Neural progenitor cell (in vitro differentiated cells): Measurements from ENCODE around the gene TSPAN4. TPM values are rescaled to one million over a fixed set of nuclear protein-coding genes. Genes with fewer than 3 reads are reported as not detected.
A peak's percentile ranks its signal among the peaks of the same experiment; 100 is the strongest.

ENCODE experiments used
- DNase-seq: peaks from one replicate; pipeline ENCODE4 v3.0.0-alpha.2; 2016; ENCODE audit warnings: low spot score
- H2AFZ ChIP-seq: fragments of 200-600 bp; sonication (generic); replicated peaks from 2 replicates; pipeline ENCODE4 v1.6.1; 2016; ENCODE audit warnings: antibody characterized with exemption
- H3F3A ChIP-seq: fragments of 200-600 bp; sonication (generic); 2 replicates; pipeline ENCODE4 v1.6.1; 2016; ENCODE audit warnings: antibody characterized with exemption, low read depth
- H3K27ac ChIP-seq: fragments of 200-600 bp; sonication (generic); 2 replicates; pipeline ENCODE4 v1.5.1; 2016; ENCODE audit warnings: mild to moderate bottlenecking
- H3K27me3 ChIP-seq: fragments of 200-600 bp; sonication (generic); 2 replicates; pipeline ENCODE4 v1.6.1; 2016; ENCODE audit warnings: mild to moderate bottlenecking, moderate library complexity
- H3K36me3 ChIP-seq: fragments of 200-600 bp; sonication (generic); 2 replicates; pipeline ENCODE4 v1.5.1; 2016
- H3K4me1 ChIP-seq: fragments of 200-600 bp; sonication (generic); 2 replicates; pipeline ENCODE4 v1.6.1; 2016; ENCODE audit warnings: mixed run types
- H3K4me2 ChIP-seq: fragments of 200-600 bp; sonication (generic); 2 replicates; pipeline ENCODE4 v1.6.1; 2016
- H3K4me3 ChIP-seq: fragments of 200-600 bp; sonication (generic); 2 replicates; pipeline ENCODE4 v1.5.1; 2016
- H3K79me2 ChIP-seq: fragments of 200-600 bp; sonication (generic); 2 replicates; pipeline ENCODE4 v1.6.1; 2016; ENCODE audit warnings: low read depth
- H3K9ac ChIP-seq: fragments of 200-600 bp; sonication (generic); 2 replicates; pipeline ENCODE4 v1.6.1; 2016
- H3K9me3 ChIP-seq: fragments of 200-600 bp; sonication (generic); 2 replicates; pipeline ENCODE4 v1.5.1; 2016; ENCODE audit warnings: low read depth
- H4K20me1 ChIP-seq: fragments of 200-600 bp; sonication (generic); 2 replicates; pipeline ENCODE4 v1.6.1; 2016; ENCODE audit warnings: low read depth
- H3K27ac Mint-ChIP-seq: 3 replicates; pipeline ENCODE4 v1.8.0; 2021; ENCODE audit warnings: mixed read lengths
- H3K27me3 Mint-ChIP-seq: 2 replicates; pipeline ENCODE4 v1.8.0; 2022; ENCODE audit warnings: low read depth, mild to moderate bottlenecking, inconsistent platforms, moderate library complexity, mixed read lengths; ENCODE audit not compliant: insufficient read depth
- H3K36me3 Mint-ChIP-seq: 3 replicates; pipeline ENCODE4 v1.8.0; 2021; ENCODE audit warnings: mixed read lengths
- H3K4me1 Mint-ChIP-seq: 3 replicates; pipeline ENCODE4 v1.8.0; 2021; ENCODE audit warnings: mixed read lengths
- H3K4me3 Mint-ChIP-seq: 3 replicates; pipeline ENCODE4 v1.8.0; 2021; ENCODE audit warnings: mild to moderate bottlenecking, moderate library complexity, mixed read lengths
- H3K9me3 Mint-ChIP-seq: 3 replicates; pipeline ENCODE4 v1.8.0; 2020; ENCODE audit warnings: mixed read lengths
- EZH2 ChIP-seq: fragments of 200-600 bp; sonication (generic); IDR thresholded peaks from 2 replicates; pipeline ENCODE4 v1.6.1; 2017; ENCODE audit warnings: antibody characterized with exemption, mild to moderate bottlenecking, moderate library complexity
- EZH2phosphoT487 ChIP-seq: fragments of 200-600 bp; sonication (generic); IDR thresholded peaks from 2 replicates; pipeline ENCODE4 v1.6.1; 2017; ENCODE audit warnings: antibody characterized with exemption
- total RNA-seq: library from RNA; depleted of rRNA; stranded (reverse); fragments of >200 nt; gene quantifications from 2 replicates; pipeline ENCODE4 v1.2.3, GENCODE V29; 2015; ENCODE audit warnings: low replicate concordance
- TF ChIP-seq, protein P1 (sequence below): fragments of 200-600 bp; sonication (generic); IDR thresholded peaks from 2 replicates; pipeline ENCODE4 v1.5.1; 2017; ENCODE audit warnings: antibody characterized with exemption, mild to moderate bottlenecking

Gene TSPAN4
- total RNA-seq, 1 donor from 2014 or later = 19.6 TPM

DNA sequence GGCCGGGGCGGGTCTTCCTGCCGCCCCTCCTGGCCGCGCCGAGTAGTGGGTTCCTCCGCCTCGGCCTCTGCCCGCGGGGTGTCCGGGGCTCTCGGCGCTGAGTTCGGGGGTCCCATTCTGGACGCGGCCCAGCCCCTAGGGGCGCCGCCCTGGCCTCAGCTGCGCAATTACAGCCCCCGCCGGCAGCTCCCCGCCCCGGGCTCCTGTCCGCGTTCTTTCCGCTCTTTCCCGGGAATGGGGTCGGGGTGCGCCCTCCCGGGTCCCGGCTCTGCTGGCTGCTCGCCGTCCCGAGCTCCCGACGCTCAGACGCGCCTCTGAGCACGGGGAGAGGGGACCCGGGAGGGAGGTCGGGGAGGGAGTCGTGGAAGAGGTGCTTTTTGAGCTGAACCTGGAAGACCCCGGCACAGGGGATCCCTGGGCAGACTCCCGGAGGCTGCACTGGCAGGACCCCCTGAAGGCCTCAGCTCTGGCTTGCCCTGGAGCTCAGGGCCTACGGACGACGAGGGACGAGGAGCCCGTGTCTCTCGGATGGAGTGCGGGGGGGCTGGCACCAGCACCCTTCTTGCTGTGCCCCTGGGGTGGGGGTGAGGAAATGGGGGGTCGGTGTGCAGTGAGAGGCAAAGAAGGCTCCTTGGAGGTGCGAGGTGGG is 558 bp downstream of the TSPAN4 start:
- H3K36me3 Mint-ChIP-seq = peaks cover 3% of the 10 kb centered on the region
- DNase-seq = no peak
- peaks cover 11% of the 10 kb centered on the region for H3K27me3 Mint-ChIP-seq
- peaks cover 30% of the 10 kb centered on the region for H3K4me1 ChIP-seq
- H3K79me2 ChIP-seq = peaks cover 23% of the 10 kb centered on the region
- H4K20me1 ChIP-seq = peaks cover 36% of the 10 kb centered on the region
- peak overlapping the region; percentile 85 for H3K4me3 Mint-ChIP-seq
- TF ChIP-seq EZH2 = no peak
- TF ChIP-seq, protein P1, sequence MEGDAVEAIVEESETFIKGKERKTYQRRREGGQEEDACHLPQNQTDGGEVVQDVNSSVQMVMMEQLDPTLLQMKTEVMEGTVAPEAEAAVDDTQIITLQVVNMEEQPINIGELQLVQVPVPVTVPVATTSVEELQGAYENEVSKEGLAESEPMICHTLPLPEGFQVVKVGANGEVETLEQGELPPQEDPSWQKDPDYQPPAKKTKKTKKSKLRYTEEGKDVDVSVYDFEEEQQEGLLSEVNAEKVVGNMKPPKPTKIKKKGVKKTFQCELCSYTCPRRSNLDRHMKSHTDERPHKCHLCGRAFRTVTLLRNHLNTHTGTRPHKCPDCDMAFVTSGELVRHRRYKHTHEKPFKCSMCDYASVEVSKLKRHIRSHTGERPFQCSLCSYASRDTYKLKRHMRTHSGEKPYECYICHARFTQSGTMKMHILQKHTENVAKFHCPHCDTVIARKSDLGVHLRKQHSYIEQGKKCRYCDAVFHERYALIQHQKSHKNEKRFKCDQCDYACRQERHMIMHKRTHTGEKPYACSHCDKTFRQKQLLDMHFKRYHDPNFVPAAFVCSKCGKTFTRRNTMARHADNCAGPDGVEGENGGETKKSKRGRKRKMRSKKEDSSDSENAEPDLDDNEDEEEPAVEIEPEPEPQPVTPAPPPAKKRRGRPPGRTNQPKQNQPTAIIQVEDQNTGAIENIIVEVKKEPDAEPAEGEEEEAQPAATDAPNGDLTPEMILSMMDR = peak; percentile 28
- no peaks in the 10 kb centered on the region for H3K36me3 ChIP-seq
- H3K4me3 ChIP-seq = peak overlapping the region; percentile 96
- peak overlapping the region; percentile 21 for H3K9ac ChIP-seq
- peak overlapping the region; percentile 17 for H3K27ac Mint-ChIP-seq
- no peaks in the 10 kb centered on the region for H3K9me3 Mint-ChIP-seq
- H3K27me3 ChIP-seq = peaks cover 11% of the 10 kb centered on the region
- peaks cover 40% of the 10 kb centered on the region for H3F3A ChIP-seq
- H3K9me3 ChIP-seq = no peaks in the 10 kb centered on the region
- peak overlapping the region; percentile 97 for H3K4me2 ChIP-seq
- peaks cover 33% of the 10 kb centered on the region for H3K4me1 Mint-ChIP-seq
- peak overlapping the region; percentile 94 for H2AFZ ChIP-seq
- H3K27ac ChIP-seq = no peak overlapping the region

DNA sequence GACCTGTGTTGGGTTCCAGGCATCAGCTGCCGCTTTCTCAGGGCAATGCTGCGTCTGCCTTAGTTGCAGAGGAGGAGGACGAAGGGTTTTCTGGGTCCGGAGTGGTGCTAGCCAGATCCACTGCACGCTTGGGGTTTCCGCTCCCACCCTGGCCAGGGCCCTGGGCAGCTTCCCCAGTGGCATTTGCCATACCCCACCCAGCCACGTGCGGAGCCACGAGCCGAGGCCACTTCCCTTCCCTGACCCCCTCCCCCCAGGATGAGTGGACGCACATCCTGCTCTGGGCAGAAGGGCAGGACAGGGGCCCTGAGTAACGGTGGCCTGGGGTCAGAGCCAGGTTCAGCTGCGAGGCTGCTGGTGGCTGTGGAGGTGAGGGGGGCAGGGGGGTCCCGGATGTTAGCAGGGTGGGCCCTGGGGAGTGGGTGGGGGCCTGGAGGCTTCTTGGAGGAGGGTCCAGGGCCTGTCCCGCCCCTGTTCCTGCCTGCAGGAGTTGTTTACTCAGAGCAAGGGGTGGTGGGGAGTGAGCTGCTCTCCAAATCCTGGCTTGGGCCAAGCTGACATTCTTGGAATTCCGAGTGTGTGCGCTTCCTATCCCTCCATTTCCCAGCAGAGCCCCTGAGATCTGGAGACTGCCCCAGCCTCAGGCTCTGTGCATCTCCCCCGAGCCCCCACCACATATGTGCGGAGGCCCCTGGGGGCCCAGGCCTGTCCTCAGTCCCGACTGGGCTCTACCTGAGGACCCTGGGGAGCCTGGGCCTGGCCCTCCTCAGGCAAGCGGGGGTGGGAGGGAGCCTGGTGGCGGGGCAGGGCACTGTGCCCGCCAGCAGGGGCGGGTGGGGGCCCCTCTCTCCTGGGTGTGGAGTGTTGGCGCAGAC is 1.4 kb downstream of the TSPAN4 start:
- peaks cover 13% of the 10 kb centered on the region for H3K27me3 Mint-ChIP-seq
- peaks cover 36% of the 10 kb centered on the region for H3K4me1 ChIP-seq
- peaks cover 37% of the 10 kb centered on the region for H3K4me1 Mint-ChIP-seq
- TF ChIP-seq EZH2phosphoT487 = no peak
- TF ChIP-seq, protein P1 = peak; percentile 24
- peak overlapping the region; percentile 97 for H3K4me2 ChIP-seq
- H3K9me3 Mint-ChIP-seq = no peaks in the 10 kb centered on the region
- peaks cover 40% of the 10 kb centered on the region for H3F3A ChIP-seq
- no peak overlapping the region for H3K9ac ChIP-seq
- H3K4me3 Mint-ChIP-seq = peak overlapping the region; percentile 85
- no peak overlapping the region for H2AFZ ChIP-seq
- peaks cover 19% of the 10 kb centered on the region for H3K27me3 ChIP-seq
- no peaks in the 10 kb centered on the region for H3K36me3 Mint-ChIP-seq
- no peaks in the 10 kb centered on the region for H3K9me3 ChIP-seq
- no peaks in the 10 kb centered on the region for H3K36me3 ChIP-seq
- H3K4me3 ChIP-seq = peak overlapping the region; percentile 96
- peak overlapping the region; percentile 75 for H3K27ac ChIP-seq
- peaks cover 23% of the 10 kb centered on the region for H3K79me2 ChIP-seq
- H3K27ac Mint-ChIP-seq = peak overlapping the region; percentile 17
- peaks cover 36% of the 10 kb centered on the region for H4K20me1 ChIP-seq
- peak; percentile 91 for DNase-seq

DNA sequence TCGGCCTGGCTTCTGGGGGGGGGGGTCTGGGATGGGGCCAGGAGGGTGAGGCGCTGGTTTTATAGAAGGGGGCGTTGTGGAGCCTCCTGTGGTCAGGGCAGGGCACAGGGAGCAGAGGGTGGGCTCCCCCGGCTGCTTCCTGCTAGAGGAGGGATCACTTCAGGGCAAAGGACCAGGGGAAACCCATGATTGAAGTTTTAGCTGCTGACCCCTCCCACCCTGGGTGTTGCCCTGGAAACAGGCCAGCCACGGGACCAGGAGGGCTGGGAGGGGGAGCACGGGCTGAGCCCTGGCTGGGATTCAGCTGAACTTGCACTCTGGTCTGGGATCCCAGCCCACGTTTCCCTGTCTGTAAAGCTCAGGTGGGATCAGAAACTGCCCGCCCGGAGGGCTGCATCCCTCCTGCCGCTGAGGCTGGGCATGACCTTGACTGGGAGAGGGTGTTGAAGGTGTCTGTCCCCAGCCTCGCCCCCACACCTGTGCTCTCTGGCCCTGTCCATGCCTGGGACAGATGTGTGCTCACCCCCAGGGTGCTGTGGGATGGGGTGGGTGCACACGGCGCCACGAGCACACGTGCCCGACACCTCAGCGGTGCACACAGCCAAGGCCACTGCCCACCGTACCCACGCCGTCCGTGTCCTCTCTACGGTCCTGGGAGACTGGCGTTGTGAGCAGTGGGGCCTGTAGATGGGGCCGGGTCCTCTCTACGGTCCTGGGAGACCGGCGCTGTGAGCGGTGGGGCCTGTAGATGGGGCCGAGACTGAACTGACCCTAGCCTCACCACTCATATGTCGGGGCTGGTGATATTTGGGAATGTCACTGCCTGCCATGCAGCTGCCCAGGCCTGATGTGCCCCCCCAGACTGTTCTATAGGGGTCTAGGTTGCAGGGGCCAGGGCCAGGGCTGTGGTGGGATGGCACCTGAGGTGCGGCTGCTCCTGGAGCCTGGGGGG is 2.3 kb downstream of the TSPAN4 start:
- H3K79me2 ChIP-seq = peaks cover 23% of the 10 kb centered on the region

More for the DNA sequence above, 2.3 kb downstream of the TSPAN4 start:
- H3K9ac ChIP-seq = no peak overlapping the region
- no peaks in the 10 kb centered on the region for H3K36me3 Mint-ChIP-seq
- H3K9me3 Mint-ChIP-seq = no peaks in the 10 kb centered on the region
- H3K4me2 ChIP-seq = peak overlapping the region; percentile 97
- no peak overlapping the region for H3K27ac ChIP-seq
- DNase-seq = peak; percentile 83
- TF ChIP-seq, protein P1 = no peak
- TF ChIP-seq EZH2phosphoT487 (no peak), EZH2 (no peak)
- no peaks in the 10 kb centered on the region for H3K36me3 ChIP-seq
- H3K27me3 ChIP-seq = peaks cover 24% of the 10 kb centered on the region
- no peaks in the 10 kb centered on the region for H3K9me3 ChIP-seq
- peaks cover 44% of the 10 kb centered on the region for H3F3A ChIP-seq
- H3K4me3 Mint-ChIP-seq = peak overlapping the region; percentile 78
- peaks cover 37% of the 10 kb centered on the region for H3K4me1 Mint-ChIP-seq
- peaks cover 36% of the 10 kb centered on the region for H4K20me1 ChIP-seq
- no peak overlapping the region for H3K27ac Mint-ChIP-seq
- H3K27me3 Mint-ChIP-seq = peaks cover 13% of the 10 kb centered on the region
- peaks cover 38% of the 10 kb centered on the region for H3K4me1 ChIP-seq
- no peak overlapping the region for H2AFZ ChIP-seq
- peak overlapping the region; percentile 96 for H3K4me3 ChIP-seq
